GM19452 (cell line): ENCODE measurements around the gene LY9.

Experiments used
- ATAC-seq: cut with Tn5 transposase; IDR thresholded peaks from one replicate; pipeline ENCODE4 v1.9.1; 2021; ENCODE audit not compliant: unreplicated experiment

The LY9 gene

GRCh38 chr1:160801836-160802580, 6.0 kb downstream of the LY9 start:
- no peak for ATAC-seq

- ATAC-seq, result no peak
Observed at GRCh38 chr1:160806109-160806665, 10.2 kb downstream of the LY9 start.

- no peak for ATAC-seq
Observed at GRCh38 chr1:160806784-160807183, 10.8 kb downstream of the LY9 start.

- ATAC-seq, result no peak
Observed at GRCh38 chr1:160807247-160807646, 11.3 kb downstream of the LY9 start.

GRCh38 chr1:160807738-160808137, 11.8 kb downstream of the LY9 start:
- no peak for ATAC-seq

- no peak for ATAC-seq
Observed at GRCh38 chr1:160808289-160808688, 12.3 kb downstream of the LY9 start.

- no peak for ATAC-seq
Observed at GRCh38 chr1:160810486-160810885, 14.5 kb downstream of the LY9 start.

GRCh38 chr1:160811147-160811546, 15.2 kb downstream of the LY9 start:
- no peak for ATAC-seq

- ATAC-seq, result no peak
Observed at GRCh38 chr1:160813215-160813614, 17.2 kb downstream of the LY9 start.

GRCh38 chr1:160814316-160814715, 18.3 kb downstream of the LY9 start:
- ATAC-seq, result no peak

GRCh38 chr1:160814856-160815255, 18.9 kb downstream of the LY9 start:
- ATAC-seq, result no peak

- no peak for ATAC-seq
Observed at GRCh38 chr1:160818207-160818937, 22.4 kb downstream of the LY9 start.

GRCh38 chr1:160819186-160819585, 23.2 kb downstream of the LY9 start:
- ATAC-seq, result no peak

GRCh38 chr1:160821627-160822026, 25.7 kb downstream of the LY9 start:
- no peak for ATAC-seq

GRCh38 chr1:160823296-160823695, 27.3 kb downstream of the LY9 start:
- no peak for ATAC-seq

GRCh38 chr1:160826546-160826945, 30.6 kb downstream of the LY9 start:
- ATAC-seq, result no peak

GRCh38 chr1:160827418-160827817, 31.4 kb downstream of the LY9 start:
- no peak for ATAC-seq

GRCh38 chr1:160829766-160830165, 33.8 kb downstream of the LY9 start:
- no peak for ATAC-seq

- ATAC-seq, result no peak
Observed at GRCh38 chr1:160830321-160831153, 34.6 kb downstream of the LY9 start.

- ATAC-seq, result no peak
Observed at GRCh38 chr1:160834945-160835565, 39.1 kb downstream of the LY9 start.

GRCh38 chr1:160835751-160836150, 39.8 kb downstream of the LY9 start:
- ATAC-seq, result no peak
